ENCODE results near the gene GCGR. TPM values are rescaled to one million over a fixed set of nuclear protein-coding genes. Genes with fewer than 3 reads are reported as not detected.

The GCGR gene
- polyA plus RNA-seq, 1 donor (not counting 4 experiments of a cell fraction or from before 2014, with no cell fraction given): not detected

DNA sequence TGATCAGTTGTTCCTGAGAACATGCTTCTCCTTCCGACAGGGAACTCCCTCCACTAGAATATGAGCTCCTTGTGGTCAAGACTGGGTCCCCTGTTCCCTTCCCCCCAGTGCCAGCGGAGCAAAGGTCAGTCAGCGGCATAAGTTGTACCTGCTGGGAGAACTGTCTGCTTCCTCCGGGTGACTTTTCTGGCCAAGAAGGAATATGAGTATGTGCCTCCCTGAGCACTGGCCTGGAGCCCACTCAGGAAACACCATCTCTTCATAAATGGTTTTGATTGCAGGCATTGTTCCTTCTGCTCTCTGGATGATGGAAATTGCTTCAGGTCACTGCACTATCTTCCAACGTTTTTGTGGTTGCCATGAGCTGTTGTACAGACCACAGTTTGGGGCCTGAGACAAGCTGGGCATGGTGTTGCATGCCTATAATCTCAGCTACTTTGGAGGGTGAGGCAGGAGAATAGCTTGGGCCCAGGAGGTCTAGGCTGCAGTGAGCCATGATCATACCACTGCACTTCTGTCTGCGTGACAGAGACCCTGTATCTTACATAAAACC is 59.2 kb downstream of the GCGR start:
- H3K36me3 ChIP-seq (ENCODE audit: control insufficient read depth in 2 of 2, extremely low read depth in 1 of 2, insufficient read depth in 2 of 2, low read length in 2 of 2): peaks cover 27 to 41% of the 10 kb centered on the region in 2 experiments
- DNase-seq (ENCODE audit: low read depth, low spot score): no peak
- no peak for FAIRE-seq
- H3K4me1 ChIP-seq (ENCODE audit: control insufficient read depth, extremely low read depth, insufficient read depth, low read length): peaks cover 39% of the 10 kb centered on the region
- no peaks in the 10 kb centered on the region for H3K27me3 ChIP-seq (ENCODE audit: control insufficient read depth, extremely low read depth, insufficient read depth, low read length)
- no peaks in the 10 kb centered on the region for H3K9me3 ChIP-seq (ENCODE audit: control insufficient read depth, low read depth, low read length)
- peaks cover 24% of the 10 kb centered on the region for H4K20me1 ChIP-seq (ENCODE audit: control insufficient read depth, extremely low read depth, insufficient read depth, low read length)
- H3K4me3 ChIP-seq (ENCODE audit: control insufficient read depth in 2 of 3, extremely low read depth in 1 of 3, insufficient read depth in 2 of 3, low read depth in 1 of 3, low read length in 3 of 3): no peak overlapping the region
- H2AFZ ChIP-seq (ENCODE audit: control insufficient read depth, low read length): no peak overlapping the region
- TF ChIP-seq, protein P1, sequence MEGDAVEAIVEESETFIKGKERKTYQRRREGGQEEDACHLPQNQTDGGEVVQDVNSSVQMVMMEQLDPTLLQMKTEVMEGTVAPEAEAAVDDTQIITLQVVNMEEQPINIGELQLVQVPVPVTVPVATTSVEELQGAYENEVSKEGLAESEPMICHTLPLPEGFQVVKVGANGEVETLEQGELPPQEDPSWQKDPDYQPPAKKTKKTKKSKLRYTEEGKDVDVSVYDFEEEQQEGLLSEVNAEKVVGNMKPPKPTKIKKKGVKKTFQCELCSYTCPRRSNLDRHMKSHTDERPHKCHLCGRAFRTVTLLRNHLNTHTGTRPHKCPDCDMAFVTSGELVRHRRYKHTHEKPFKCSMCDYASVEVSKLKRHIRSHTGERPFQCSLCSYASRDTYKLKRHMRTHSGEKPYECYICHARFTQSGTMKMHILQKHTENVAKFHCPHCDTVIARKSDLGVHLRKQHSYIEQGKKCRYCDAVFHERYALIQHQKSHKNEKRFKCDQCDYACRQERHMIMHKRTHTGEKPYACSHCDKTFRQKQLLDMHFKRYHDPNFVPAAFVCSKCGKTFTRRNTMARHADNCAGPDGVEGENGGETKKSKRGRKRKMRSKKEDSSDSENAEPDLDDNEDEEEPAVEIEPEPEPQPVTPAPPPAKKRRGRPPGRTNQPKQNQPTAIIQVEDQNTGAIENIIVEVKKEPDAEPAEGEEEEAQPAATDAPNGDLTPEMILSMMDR (optimal IDR thresholded peaks at IDR 0.05 in 1 of 3, IDR thresholded peaks at IDR 0.05 in 1 of 3, conservative IDR thresholded peaks at IDR 0.05 in 1 of 3; ENCODE audit: extremely low read depth in 1 of 3, insufficient read depth in 2 of 3, low read length in 3 of 3): no peak
- TF ChIP-seq EZH2 (IDR thresholded peaks at IDR 0.05; ENCODE audit: low read length): no peak
- dilution Hi-C loops (cut with MboI; ENCODE audit: extremely low pct_ligation_motif_present, low sequenced_read_pairs): no loop called here
- no peak overlapping the region for H3K9ac ChIP-seq (ENCODE audit: control insufficient read depth, extremely low read depth, insufficient read depth, low read length)
- no peak overlapping the region for H3K4me2 ChIP-seq (ENCODE audit: control insufficient read depth, extremely low read depth, insufficient read depth, low read depth, low read length)
- peaks cover 62% of the 10 kb centered on the region for H3K79me2 ChIP-seq (ENCODE audit: control insufficient read depth, insufficient read depth, low read length)
- H3K9me1 ChIP-seq (ENCODE audit: control insufficient read depth, extremely low read depth, insufficient read depth, low read length): peaks cover 7% of the 10 kb centered on the region
- H3K27ac ChIP-seq (ENCODE audit: control insufficient read depth, insufficient read depth, low read length): no peak overlapping the region

Other genes starting within 250 kb of the GCGR start
- gene NPLOC4, start 167.0 kb upstream of the GCGR start, polyA plus RNA-seq: 64.0 to 76.2 TPM (median 71.7 TPM) in 3 replicates
- gene TSPAN10, start 167.0 kb upstream of the GCGR start, polyA plus RNA-seq: 0.89 to 2.9 TPM (median 1.3 TPM) in 3 replicates
- 0.24 TPM in 1 of 3 replicates, not detected in the others for gene PDE6G, start 147.6 kb upstream of the GCGR start, polyA plus RNA-seq
- 14.7 to 37.4 TPM (median 16.3 TPM) in 3 replicates for gene OXLD1, start 137.5 kb upstream of the GCGR start, polyA plus RNA-seq
- gene CCDC137, start 137.4 kb upstream of the GCGR start, polyA plus RNA-seq: 15.4 to 22.3 TPM (median 17.2 TPM) in 3 replicates
- gene ARL16, start 120.4 kb upstream of the GCGR start, polyA plus RNA-seq: 46.5 to 58.3 TPM (median 48.7 TPM) in 3 replicates
- 79.6 to 84.1 TPM (median 81.9 TPM) in 3 replicates for gene HGS, start 120.1 kb upstream of the GCGR start, polyA plus RNA-seq
- gene MRPL12, start 100.8 kb upstream of the GCGR start, polyA plus RNA-seq: 78.5 to 96.8 TPM (median 84.2 TPM) in 3 replicates
- gene SLC25A10, start 91.9 kb upstream of the GCGR start, polyA plus RNA-seq: 12.7 to 18.0 TPM (median 15.9 TPM) in 3 replicates
- 17.7 to 29.1 TPM (median 24.4 TPM) in 3 replicates for gene MCRIP1, start 29.1 kb downstream of the GCGR start, polyA plus RNA-seq
- gene PPP1R27, start 30.9 kb downstream of the GCGR start, polyA plus RNA-seq: 0.12 to 0.99 TPM in 2 of 3 replicates, not detected in the other
- gene P4HB, start 56.4 kb downstream of the GCGR start, polyA plus RNA-seq: 75.2 to 149 TPM (median 110 TPM) in 3 replicates
- gene ARHGDIA, start 67.2 kb downstream of the GCGR start, polyA plus RNA-seq: 51.7 to 280 TPM (median 65.7 TPM) in 3 replicates
- 49.6 to 84.5 TPM (median 68.3 TPM) in 3 replicates for gene ALYREF, start 87.4 kb downstream of the GCGR start, polyA plus RNA-seq
- 195 to 269 TPM (median 230 TPM) in 3 replicates for gene ANAPC11, start 87.6 kb downstream of the GCGR start, polyA plus RNA-seq
- gene NPB, start 98.1 kb downstream of the GCGR start, polyA plus RNA-seq: 0.07 TPM in 1 of 3 replicates, not detected in the others
- 38.1 to 47.6 TPM (median 45.8 TPM) in 3 replicates for gene PCYT2, start 107.2 kb downstream of the GCGR start, polyA plus RNA-seq
- gene SIRT7, start 114.0 kb downstream of the GCGR start, polyA plus RNA-seq: 6.9 to 11.9 TPM (median 7.4 TPM) in 3 replicates
- gene MAFG, start 123.6 kb downstream of the GCGR start, polyA plus RNA-seq: 8.3 to 12.1 TPM (median 9.4 TPM) in 3 replicates
- 22.2 to 27.9 TPM (median 27.9 TPM) in 3 replicates for gene PYCR1, start 133.2 kb downstream of the GCGR start, polyA plus RNA-seq
- not detected in 3 replicates for gene MYADML2, start 143.1 kb downstream of the GCGR start, polyA plus RNA-seq
- not detected in 3 replicates for gene NOTUM, start 157.0 kb downstream of the GCGR start, polyA plus RNA-seq
- 5.2 to 8.3 TPM (median 6.7 TPM) in 3 replicates for gene ASPSCR1, start 173.5 kb downstream of the GCGR start, polyA plus RNA-seq
- 38.3 to 52.0 TPM (median 48.2 TPM) in 3 replicates for gene CENPX, start 218.7 kb downstream of the GCGR start, polyA plus RNA-seq
- 2.5 to 3.6 TPM (median 2.9 TPM) in 3 replicates for gene LRRC45, start 219.2 kb downstream of the GCGR start, polyA plus RNA-seq
- gene RAC3, start 227.5 kb downstream of the GCGR start, polyA plus RNA-seq: 10.2 to 23.0 TPM (median 12.3 TPM) in 3 replicates
- 45.4 to 73.6 TPM (median 64.0 TPM) in 3 replicates for gene DCXR, start 233.5 kb downstream of the GCGR start, polyA plus RNA-seq
- gene RFNG, start 247.7 kb downstream of the GCGR start, polyA plus RNA-seq: 10.2 to 25.3 TPM (median 13.6 TPM) in 3 replicates
- gene GPS1, start 247.7 kb downstream of the GCGR start, polyA plus RNA-seq: 60.4 to 99.3 TPM (median 81.7 TPM) in 3 replicates

Measured in keratinocyte (primary cell).